ENCODE results near the gene TDRD3.

DNA sequence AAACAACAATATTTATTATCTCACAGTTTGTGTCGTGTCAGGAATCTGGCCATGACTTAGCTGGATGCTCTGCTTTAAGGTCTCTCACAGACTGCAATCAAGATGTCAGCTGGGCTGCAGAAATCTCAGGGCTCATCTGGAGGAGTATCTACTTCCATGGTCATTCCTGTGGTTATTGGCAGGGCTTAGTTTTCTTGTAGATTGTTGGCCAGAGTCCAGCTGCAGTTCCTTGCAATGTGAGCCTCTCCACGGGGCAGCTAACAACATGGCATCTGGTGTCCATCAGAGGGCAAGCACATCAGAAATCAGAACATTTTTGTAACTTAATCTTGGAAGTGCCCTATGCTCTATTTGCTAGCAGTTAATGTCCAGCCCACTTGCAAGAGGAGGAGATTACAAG is 45.7 kb upstream of the TDRD3 start:
- no peak for TF ChIP-seq CTCF (IDR thresholded peaks at IDR 0.05; ENCODE audit: low read depth, low read length)
- TF ChIP-seq MAX (IDR thresholded peaks at IDR 0.05; ENCODE audit: low read depth, low read length), result no peak
- TF ChIP-seq POLR2A (IDR thresholded peaks at IDR 0.05; ENCODE audit: extremely low read depth, insufficient read length), result no peak
